K562 (cell line): Measurements from ENCODE around the gene PRMT3. TPM values are rescaled to one million over a fixed set of nuclear protein-coding genes. Genes with fewer than 3 reads are reported as not detected.

Experiments
- CHD4 ChIP-seq: fragments of 200-600 bp; sonication (generic); IDR thresholded peaks from 3 replicates; pipeline ENCODE4 v1.6.1; 2012; ENCODE audit warnings: low read depth, mild to moderate bottlenecking, mixed read lengths, low read length, inconsistent platforms; ENCODE audit not compliant: insufficient read depth, insufficient replicate concordance, poor library complexity, severe bottlenecking
- GTF2B ChIP-seq: IDR thresholded peaks from 2 replicates; pipeline ENCODE4 v1.6.1; 2011; ENCODE audit not compliant: insufficient read length; ENCODE audit errors: extremely low read depth
- HMG20B ChIP-seq: fragments of 250-450 bp; sonication (Bioruptor Pico); IDR thresholded peaks from 2 replicates; pipeline ENCODE4 v1.5.0; 2021; ENCODE audit warnings: mild to moderate bottlenecking
- MGA ChIP-seq: fragments of 450-650 bp; IDR thresholded peaks from 2 replicates; pipeline ENCODE4 v1.6.1; 2016; ENCODE audit warnings: mild to moderate bottlenecking, moderate library complexity
- NR2C1 ChIP-seq, 2 experiments: fragments of 450-650 bp; IDR thresholded peaks; 2 replicates each; pipeline ENCODE4 v1.6.1; 2017; ENCODE audit warnings: mild to moderate bottlenecking in 2 of 2, antibody characterized with exemption in 1 of 2, inconsistent platforms in 1 of 2, missing compliant biosample characterization in 1 of 2, missing genetic modification characterization in 1 of 2
- PHB2 ChIP-seq: fragments of 450-650 bp; IDR thresholded peaks from 2 replicates; pipeline ENCODE4 v1.6.1; 2017; ENCODE audit warnings: low read depth
- SMARCA5 ChIP-seq: fragments of 450-650 bp; IDR thresholded peaks from 2 replicates; pipeline ENCODE4 v1.6.1; 2016
- SUPT5H ChIP-seq: fragments of 450-650 bp; IDR thresholded peaks from 2 replicates; pipeline ENCODE4 v1.6.1; 2016
- TCF3 ChIP-seq: sonication (generic); formaldehyde crosslinking; IDR thresholded peaks from 2 replicates; pipeline ENCODE4 v1.4.0; 2020; ENCODE audit warnings: mild to moderate bottlenecking, missing genetic modification reagents
- ZHX1 ChIP-seq: fragments of 150-350 bp; conservative IDR thresholded peaks from 2 replicates; pipeline ENCODE4 v1.6.1; 2014; ENCODE audit warnings: low read length
- ZNF75A ChIP-seq: fragments of 450-650 bp; formaldehyde crosslinking; IDR thresholded peaks from 2 replicates; pipeline ENCODE4 v1.4.0; 2020; ENCODE audit warnings: mild to moderate bottlenecking
- ZZZ3 ChIP-seq: fragments of 450-650 bp; IDR thresholded peaks from 2 replicates; pipeline ENCODE4 v1.6.1; 2016; ENCODE audit warnings: antibody characterized with exemption, mild to moderate bottlenecking, moderate library complexity
- polyA plus RNA-seq, 8 experiments: library from polyadenylated mRNA; depleted of rRNA in 4 of 8; stranded (reverse) in 5 of 8; unstranded in 3 of 8; fragments of >200 nt; fragmentation: Nextera tagmentation in 2 of 8; fragmentation: Illumina TruSeq in 1 of 8; extraction: Ambion mirVana in 2 of 8; extraction: Trizol in 1 of 8; gene quantifications; 2 replicates each; pipeline versions ENCODE4 v1.2.1 to v1.2.3, GENCODE V29; 2011 to 2014; ENCODE audit warnings: inconsistent platforms in 1 of 8, missing spikeins in 1 of 8
- total RNA-seq, 7 experiments: library from RNA; depleted of rRNA in 6 of 7; stranded (reverse); fragments of >200 nt in 6 of 7; fragmentation: Illumina TruSeq in 2 of 7; extraction: Trizol in 2 of 7; gene quantifications; 2 replicates each; pipeline versions ENCODE4 v1.2.1 to v1.2.3, GENCODE V29; 2011 to 2021; ENCODE audit warnings: low replicate concordance in 1 of 7

PRMT3 gene
- total and polyA plus RNA-seq, 9 of the 15 experiments (the other 6 are each of a cell fraction or from before 2014, with no cell fraction given) = 24.0 to 62.1 (median 44.7) TPM

DNA sequence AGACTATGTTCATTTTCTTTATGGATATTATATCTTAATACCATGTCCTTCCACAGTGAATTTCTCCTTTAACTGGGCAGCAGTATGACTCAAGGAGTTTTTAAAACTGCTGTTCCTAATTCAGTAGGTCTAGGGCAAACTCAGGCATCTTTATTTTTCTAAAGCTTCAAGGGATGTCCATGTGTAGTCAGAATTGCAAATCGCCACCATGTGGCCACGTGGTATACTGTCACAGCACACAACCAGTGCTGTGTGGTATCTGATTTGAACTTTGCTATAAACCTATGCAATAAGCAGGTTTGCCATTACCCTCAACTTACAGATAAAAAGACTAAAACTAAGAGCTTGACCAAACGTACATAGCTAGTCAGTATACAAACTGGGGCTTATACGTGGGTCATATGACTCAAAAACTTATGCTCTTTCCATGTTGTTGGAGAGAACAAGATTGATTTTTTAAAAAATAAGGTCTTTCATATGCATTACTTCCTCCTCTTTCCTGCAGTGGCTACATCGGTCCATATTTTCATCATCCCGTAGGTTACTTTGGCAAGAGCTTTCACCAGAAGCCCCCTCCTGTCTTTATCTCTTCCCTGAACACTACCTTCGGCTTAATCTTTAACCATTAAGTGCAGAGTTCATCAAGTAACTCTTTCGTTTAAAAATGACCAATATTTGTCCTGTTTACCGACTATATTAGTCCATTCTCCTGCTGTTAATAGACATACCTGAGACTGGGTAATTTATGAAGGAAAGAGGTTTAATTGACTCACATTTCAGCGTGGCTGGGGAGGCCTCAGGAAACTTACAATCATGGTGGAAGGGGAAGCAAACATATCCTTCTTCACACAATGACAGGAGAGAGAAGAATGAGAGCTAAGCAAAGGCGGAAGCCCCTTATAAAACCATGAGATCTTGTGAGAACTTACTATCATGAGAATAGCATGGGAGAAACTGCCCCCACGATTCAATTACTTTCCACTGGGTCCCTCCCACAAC is 32.0 kb upstream of the PRMT3 start (continued):
- peak; percentile 25; the same call in 1 of the 2 replicates for TF ChIP-seq MGA
- no peak for TF ChIP-seq TCF3 (CRISPR knock-in tag)
- TF ChIP-seq ZZZ3 = no peak
- TF ChIP-seq PHB2 = no peak
- no peak for TF ChIP-seq SUPT5H
- TF ChIP-seq CHD4 = no peak
- TF ChIP-seq NR2C1 (IDR thresholded peaks at IDR 0.05) = no peak
- TF ChIP-seq NR2C1 (tag; IDR thresholded peaks at IDR 0.05) = no peak
- no peak for TF ChIP-seq ZHX1
- no peak for TF ChIP-seq SMARCA5
- no peak for TF ChIP-seq HMG20B
- TF ChIP-seq ZNF75A (CRISPR knock-in tag) = no peak
- no peak for TF ChIP-seq GTF2B
